GM12875 (cell line): ENCODE results near the gene PRKCB.

ENCODE experiments used
- H3K4me3 ChIP-seq: one replicate; pipeline ENCODE4 v1.5.1; 2011; ENCODE audit warnings: low read depth, low read length, control low read depth
- CTCF ChIP-seq: IDR thresholded peaks from 2 replicates; pipeline ENCODE4 v1.5.1; 2011; ENCODE audit warnings: low read depth, mild to moderate bottlenecking, control low read depth, inconsistent platforms, low read length, moderate library complexity, borderline replicate concordance; ENCODE audit not compliant: insufficient read depth

The PRKCB gene

GRCh38 chr16:23969468-23970297 is 133.9 kb downstream of the PRKCB start:
- no peak for TF ChIP-seq CTCF
- no peak overlapping the region for H3K4me3 ChIP-seq

- no peak overlapping the region for H3K4me3 ChIP-seq
Measured at GRCh38 chr16:23974223-23974622, 138.4 kb downstream of the PRKCB start.

GRCh38 chr16:23975293-23975692 is 139.5 kb downstream of the PRKCB start:
- H3K4me3 ChIP-seq = no peak overlapping the region
- TF ChIP-seq CTCF = no peak

More at GRCh38 chr16:23974223-23974622, 138.4 kb downstream of the PRKCB start:
- no peak for TF ChIP-seq CTCF

GRCh38 chr16:23976091-23976490 is 140.3 kb downstream of the PRKCB start:
- TF ChIP-seq CTCF = no peak

GRCh38 chr16:23976524-23976923 is 140.7 kb downstream of the PRKCB start:
- no peak for TF ChIP-seq CTCF
- H3K4me3 ChIP-seq = no peak overlapping the region

More at GRCh38 chr16:23976091-23976490, 140.3 kb downstream of the PRKCB start:
- no peak overlapping the region for H3K4me3 ChIP-seq

GRCh38 chr16:23979441-23979840 is 143.7 kb downstream of the PRKCB start:
- H3K4me3 ChIP-seq = no peak overlapping the region
- TF ChIP-seq CTCF = no peak

GRCh38 chr16:23979982-23980381 is 144.2 kb downstream of the PRKCB start:
- H3K4me3 ChIP-seq = no peak overlapping the region
- no peak for TF ChIP-seq CTCF
